ENCODE measurements around the gene TRIM77.
"Not testable (repeated sequence)": the region's sequence is repeated elsewhere in the genome, so short reads cannot be mapped to it uniquely, and the experiment has no call there.

TRIM77 gene, protein sequence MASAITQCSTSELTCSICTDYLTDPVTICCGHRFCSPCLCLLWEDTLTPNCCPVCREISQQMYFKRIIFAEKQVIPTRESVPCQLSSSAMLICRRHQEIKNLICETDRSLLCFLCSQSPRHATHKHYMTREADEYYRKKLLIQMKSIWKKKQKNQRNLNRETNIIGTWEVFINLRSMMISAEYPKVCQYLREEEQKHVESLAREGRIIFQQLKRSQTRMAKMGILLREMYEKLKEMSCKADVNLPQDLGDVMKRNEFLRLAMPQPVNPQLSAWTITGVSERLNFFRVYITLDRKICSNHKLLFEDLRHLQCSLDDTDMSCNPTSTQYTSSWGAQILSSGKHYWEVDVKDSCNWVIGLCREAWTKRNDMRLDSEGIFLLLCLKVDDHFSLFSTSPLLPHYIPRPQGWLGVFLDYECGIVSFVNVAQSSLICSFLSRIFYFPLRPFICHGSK

DNA sequence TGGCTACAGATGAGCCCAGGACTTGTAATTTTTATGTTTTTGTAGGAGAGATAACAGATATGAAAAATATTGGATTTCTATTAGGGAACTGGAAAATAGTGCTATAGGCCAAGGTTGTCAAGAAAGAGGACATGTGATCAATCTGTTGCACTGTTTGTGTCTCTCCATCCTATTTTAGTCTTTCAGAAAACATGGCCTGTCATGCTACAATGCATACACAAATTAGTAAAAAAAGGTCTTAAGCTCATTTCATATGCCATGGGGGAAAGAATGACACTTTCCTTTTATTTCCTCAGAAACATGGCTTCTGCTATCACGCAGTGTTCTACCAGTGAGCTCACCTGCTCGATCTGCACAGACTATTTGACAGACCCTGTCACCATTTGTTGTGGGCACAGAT, at the start of gene TRIM77:
TRIM77 (plus strand) TSS at position 301 of the 400 bp plus-strand sequence; CDS start at position 301, 0 bp downstream.
- DNase-seq: not testable (repeated sequence)

DNA sequence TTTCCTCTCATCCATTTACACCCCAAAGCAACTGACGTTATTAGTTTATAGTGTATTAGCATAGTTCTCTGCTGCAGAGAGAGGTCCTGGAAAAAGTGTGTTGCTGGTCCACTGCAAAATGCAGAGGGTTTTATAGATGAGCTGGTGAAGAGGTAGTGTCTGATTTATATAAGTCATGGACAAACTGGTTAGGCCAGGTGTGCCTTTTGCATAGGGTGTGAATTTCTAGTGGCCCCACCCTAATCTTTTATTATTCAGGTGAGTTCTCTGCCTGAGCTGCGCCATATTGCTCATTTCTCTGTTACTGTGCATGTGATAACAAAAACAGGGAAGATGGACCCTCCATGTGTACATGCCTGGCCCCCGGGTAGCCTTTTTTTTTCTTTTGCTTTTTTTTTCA, 43.1 kb upstream of the TRIM77 start:
- peak; percentile 92 for DNase-seq

DNA sequence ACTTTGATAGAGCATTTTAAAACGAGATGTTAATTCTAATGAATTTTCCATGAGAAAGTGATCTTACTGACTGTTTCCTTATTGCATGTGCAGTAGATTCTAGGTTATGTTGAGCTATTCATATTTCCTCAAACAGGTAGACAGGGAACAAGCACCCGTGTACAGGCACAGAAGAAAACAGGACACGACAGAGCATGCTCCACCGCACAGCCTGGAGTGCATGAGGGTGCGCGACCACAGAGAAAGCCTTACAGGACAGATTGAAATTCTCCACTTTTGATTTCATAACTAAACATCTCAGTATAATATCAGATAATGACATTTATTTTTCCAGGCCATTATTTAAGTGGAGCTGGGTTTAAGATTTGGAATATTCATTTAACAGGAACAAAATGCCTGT, 41.9 kb upstream of the TRIM77 start:
- peak; percentile 84 for DNase-seq

DNA sequence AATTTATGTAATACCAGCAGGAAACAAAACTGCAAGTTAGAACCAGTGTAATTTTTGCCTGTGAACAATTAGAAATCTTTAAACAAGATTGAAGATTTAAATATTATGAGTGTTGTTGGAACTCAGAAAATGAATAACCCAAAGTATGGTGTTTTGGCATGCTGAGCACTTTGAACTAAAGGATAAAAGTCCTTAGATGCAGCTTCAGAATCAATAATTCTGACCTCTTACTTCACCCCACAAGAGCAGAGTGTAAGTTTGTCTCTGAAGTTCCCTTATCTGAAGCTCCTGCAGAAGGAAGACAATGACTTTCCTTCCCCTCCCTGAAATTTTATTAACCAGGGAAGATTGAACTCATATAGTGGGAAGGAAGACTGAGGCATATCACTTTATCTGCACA, 40.5 kb upstream of the TRIM77 start:
- not testable (repeated sequence) for DNase-seq

DNA sequence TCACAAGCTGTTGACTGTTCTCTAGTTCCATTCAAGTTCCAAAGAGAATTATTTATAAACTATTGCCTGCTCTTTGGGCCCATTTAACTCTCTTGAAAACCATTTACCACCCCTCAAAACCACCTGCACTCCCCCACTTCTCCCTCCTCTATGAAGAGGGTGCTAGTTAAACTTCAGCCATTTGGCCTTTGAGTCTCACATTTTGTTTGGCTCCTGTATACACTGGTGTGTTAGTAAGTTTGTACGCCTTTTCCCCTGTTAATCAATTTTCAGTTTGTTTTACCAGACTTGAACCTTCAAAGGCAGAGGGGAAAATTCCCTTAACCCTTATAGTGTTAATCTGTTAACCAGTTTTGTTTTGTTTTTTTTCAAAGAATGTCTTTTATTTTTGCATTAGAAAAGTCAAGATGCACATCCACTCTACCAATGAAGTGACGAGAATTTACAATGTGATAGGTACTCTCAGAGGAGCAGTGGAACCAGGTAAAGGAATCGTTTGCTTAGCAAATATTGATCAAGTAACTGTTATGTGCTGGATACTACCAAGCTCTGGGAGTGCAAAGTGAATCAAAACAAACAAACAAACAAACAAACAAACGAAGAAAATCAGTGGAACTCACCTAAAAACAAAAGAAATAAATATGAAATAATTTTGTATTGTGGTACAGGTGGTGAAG, 40.0 kb upstream of the TRIM77 start:
- not testable (repeated sequence) for DNase-seq

DNA sequence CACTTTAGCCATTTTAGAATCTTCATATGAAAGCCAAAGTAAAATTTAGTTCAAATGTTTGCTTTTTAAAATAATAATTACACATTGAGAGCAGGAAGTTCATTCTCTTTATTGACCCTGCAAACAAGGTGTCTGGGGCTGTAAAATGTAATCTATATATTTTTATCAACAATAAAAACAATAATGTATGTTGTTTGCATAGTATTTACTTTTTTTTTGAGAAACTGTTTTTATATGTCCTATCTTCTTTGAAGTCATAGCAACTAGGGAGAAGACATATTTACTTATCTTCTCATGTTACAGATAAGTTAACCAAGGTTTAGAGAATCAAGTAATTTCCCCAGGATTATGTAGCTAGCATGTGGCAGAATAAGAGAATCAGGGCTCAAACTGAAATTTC, 37.6 kb upstream of the TRIM77 start:
- DNase-seq: peak; percentile 25

DNA sequence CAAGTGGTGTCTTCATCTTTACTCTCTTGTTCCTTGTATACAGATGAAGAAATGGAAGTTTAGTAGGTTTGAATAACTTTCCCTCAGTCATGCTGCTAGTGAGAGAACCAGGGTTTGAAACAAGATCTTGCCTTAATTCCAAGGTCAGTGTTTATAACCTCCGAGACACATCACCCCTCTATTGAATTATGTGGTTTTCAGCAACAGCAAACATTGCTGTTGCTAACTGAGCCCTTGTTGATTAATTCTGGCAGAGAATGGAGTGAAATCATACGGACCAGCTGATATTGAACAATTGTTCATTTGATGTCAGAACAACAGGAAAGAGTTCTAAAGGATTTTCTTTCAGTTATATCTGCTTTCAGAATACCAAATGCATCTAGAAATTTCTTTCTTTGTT, 36.7 kb upstream of the TRIM77 start:
- DNase-seq: not testable (repeated sequence)

DNA sequence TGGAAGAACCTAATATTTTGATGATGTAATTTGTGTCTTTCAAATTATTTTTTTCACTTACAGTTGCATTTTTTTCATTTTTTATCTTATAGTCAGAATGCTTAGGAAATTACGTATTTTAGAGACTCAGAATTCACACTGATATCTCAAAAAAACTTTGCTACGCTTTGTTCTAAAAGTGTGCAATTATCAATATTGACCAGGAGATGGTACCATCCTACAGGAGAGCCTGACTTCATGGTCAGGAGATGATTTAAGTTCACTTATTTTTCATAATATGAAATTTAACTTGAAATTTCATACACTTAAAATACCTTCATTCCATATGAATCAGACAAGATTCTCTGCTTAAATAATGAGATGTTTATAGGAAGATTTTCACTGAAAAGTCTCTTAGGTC, 34.7 kb upstream of the TRIM77 start:
- not testable (repeated sequence) for DNase-seq

DNA sequence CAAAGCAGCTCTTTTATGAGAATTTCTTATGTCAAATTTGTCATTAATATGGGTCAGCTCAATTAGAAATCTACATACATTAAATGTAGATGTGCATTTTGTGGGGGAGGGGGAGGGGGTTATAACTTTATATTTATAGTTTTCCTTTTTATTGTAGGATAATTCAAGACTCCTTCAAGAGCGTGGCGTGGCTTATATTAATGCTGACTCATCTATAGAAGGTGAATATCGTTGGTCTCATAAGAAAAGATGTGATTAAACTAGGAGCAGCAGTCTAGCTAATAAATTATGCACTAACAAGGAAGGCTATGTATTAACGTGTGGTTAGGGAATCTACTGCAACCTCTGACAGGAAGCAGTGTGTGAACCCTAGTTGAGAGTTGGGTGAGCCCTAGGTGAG, 34.2 kb upstream of the TRIM77 start:
- DNase-seq: not testable (repeated sequence)

DNA sequence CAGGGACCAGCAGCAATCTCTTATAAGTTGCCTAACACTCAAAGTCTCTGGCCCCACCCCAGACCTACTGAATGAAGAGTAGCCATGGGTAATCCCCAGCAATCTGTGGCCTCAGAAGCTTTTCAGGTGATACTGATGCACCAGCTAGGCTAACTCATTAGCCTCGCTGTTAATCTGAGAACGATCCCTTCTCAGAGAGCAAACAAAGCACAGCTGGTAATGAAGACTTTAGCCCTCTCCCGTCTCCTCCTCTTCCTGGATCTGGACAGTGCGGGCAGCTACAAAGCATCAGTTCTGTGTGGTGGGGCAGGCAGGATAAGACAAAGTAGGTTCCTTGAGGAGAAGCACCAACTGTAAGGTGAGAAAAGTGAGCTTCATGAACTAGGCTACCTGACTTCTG, 3.0 kb upstream of the TRIM77 start:
- not testable (repeated sequence) for DNase-seq

DNA sequence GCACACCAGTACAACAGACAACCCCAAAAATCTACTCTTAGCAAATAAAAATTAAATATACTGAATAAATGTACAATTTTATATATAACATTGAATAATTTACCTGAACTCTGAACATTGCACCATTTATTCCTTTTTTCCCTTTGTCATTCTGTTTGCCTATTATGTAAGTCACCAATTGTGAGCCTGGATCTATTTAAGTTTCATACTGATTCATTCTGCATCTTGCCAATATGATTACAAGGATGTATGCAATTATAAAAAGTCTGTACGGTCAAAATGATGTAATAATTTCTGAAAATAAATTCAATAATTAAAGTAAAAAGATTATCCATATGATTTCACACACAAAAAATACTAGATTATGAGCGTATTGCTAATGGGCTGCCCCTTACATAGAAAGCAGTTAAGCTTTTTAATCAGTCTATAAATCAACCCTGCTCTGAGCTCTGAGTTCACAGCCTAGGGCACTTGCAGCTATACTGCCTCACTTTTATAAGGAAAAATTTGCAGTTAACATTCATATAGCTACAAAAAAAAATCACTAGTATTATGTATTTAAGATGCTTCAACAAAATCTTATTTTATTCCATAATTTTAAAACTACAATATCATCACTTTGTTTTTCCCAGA, 14.9 kb downstream of the TRIM77 start:
- not testable (repeated sequence) for DNase-seq

DNA sequence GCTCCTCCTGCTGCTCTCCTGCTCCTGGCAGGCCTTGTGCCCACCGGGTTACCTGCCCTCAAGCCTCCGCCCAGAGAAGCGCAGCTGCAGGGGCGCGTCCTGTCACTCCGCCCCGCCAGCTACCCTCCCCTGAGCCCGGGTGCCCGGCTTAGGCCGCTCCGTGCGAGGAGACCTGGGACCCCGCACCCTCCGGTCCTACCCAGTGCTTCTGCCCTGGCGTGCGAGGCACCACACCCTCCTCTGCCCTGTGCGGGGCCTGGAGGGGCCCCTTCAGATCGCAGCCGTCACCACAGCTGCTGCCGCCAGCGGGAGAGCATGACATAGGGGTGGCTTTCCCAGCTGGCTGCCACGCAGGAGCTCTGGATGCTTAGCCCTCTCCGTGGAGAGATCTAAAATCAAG, 20.1 kb downstream of the TRIM77 start:
- DNase-seq: not testable (repeated sequence)

DNA sequence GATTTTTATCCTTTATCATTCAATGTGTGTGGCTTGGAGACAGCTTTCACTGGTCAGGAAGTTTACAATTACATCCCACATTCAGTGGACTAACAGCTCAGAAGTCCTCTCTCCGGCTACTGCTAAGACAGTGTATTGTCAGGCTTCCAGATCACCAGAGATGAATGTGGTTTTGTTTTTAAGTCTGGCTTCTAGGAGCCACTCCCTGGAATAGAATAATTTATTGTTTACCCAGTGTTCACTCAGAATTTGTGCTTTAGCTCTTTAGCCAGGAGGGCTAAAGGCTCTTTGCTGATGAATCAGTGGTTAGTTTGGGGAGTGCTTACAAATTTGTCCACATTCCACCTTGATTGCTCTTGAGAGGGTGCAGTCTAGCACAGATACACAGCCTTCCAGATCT, 26.5 kb downstream of the TRIM77 start:
- no peak for DNase-seq

DNA sequence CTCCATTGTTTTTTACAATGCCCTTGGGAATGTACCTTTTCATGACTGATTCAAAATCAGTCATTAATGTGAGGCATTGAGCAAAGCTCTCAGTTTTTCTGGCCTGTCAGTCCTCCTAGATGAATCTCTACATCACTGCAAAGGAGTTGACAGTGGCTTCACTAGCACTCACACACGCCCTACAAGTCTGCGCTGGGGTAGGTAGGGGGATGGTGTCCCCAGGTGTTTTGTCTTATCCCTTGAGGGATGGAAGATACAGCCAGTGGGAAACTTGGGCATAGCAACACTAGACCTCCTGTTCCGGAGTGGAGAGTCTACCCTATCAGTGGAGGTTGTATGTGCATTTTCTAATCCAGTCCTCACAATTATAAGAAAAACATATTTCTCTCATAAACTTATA, 27.0 kb downstream of the TRIM77 start:
- no peak for DNase-seq

DNA sequence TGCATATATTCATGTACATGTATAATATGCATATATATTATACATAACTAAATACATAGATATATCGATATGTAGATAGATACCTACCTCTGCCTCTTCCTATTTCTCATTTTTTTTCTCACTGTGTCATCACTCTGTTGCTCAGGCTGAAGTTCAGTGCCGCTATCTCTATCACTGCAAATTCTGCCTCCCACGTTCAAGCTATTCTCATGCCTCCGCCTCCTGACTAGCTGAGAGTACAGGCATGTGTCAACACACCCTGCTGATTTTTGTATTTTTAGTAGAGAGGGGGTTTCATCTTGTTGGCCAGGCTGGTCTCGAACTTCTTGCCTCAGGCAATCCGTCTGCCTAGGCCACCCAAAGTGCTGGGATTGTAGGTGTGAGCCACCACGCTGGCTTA, 31.3 kb downstream of the TRIM77 start:
- not testable (repeated sequence) for DNase-seq

DNA sequence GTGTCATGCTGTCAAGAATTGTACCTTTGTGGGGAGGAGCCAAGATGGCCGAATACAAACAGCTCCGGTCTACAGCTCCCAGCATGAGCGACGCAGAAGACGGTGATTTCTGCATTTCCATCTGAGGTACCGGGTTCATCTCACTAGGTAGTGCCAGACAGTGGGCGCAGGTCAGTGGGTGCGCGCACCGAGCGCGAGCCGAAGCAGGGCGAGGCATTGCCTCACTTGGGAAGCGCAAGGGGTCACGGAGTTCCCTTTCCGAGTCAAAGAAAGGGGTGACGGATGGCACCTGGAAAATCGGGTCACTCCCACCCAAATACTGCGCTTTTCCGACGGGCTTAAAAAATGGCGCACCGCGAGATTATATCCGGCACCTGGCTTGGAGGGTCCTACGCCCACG, 34.1 kb downstream of the TRIM77 start:
- not testable (repeated sequence) for DNase-seq

DNA sequence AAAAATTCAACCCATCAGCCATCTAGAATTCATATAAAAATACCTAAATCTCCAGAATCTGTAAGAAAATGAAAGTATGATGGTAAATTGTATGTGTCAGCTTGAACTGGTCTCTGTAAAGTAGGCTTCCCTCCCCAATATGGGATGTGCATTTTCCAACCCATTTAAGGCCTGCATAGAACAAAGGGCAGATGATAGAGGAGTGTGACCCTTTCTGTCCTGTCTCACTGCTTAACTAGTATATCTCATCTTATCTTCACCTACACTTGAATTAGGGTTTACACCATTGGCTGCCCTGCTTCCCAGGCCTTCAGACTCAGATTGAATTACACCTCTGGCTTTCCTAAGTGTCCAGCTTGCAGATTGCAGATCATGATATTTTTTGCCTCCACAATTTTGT, 40.7 kb downstream of the TRIM77 start:
- DNase-seq: not testable (repeated sequence)

Measured in NCI-H526 treated with DMSO at 0.1 percent for 48 hours (cell line).